Measurements from ENCODE around the gene ZKSCAN8.
A peak's percentile ranks its signal among the peaks of the same experiment; 100 is the strongest.

Gene ZKSCAN8

DNA sequence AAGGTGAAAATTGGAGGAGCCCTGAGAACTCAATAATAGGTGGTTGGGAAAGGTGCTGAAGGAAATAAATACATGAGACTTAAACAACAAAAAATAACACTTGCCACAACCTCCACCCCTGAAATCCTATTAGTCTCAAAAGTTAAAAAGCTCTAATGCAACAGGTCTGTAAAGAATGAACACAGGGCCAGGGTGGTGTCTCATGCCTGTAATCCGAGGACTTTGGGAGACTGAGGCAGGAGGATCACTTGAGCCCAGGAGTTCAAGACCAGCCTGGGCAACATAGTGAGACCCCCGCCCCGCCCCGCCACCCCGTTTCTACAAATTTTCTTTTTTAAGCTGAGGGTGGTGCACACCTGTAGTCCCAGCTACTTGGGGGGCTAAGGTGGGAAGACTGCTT, 1.1 kb upstream of the ZKSCAN8 start:
- DNase-seq = no peak

DNA sequence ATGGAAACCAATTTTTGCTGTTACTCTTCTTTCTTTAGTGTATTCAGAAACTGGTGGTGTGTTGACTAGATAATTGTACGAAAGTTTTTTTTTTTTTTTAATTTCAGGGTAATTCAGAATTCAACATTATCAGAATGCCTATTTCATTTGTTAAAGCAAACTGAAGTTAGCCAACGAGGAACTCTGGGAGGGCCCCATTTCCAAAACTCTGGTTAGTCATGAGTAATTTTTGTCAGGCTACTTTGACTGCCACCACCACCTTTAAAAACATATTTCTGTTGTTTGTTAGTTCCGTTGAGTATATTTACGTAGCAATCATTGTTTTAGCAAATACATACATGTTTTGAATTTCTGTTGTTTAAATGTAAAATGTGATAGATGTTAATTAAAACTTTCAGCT, 763 bp downstream of the ZKSCAN8 start:
- no peak for DNase-seq

DNA sequence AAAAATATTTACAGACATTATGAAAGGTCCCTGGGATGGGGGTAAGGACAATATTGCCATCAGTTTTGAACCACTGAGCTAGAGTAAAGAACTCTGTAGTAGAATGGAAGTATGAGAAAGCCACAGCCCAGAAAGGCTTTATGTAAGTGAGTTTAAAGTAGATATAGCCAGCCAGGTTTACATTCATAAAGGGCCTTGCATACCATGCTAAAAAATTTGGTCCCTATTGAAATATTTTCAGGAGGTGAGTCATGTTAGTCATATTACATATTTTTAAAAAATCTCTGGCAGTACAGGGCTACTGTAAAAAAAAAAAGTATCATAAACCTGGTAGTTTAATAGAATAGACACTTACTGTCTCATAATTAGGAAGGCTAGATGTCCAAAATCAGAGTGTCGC, 3.5 kb downstream of the ZKSCAN8 start:
- no peak for DNase-seq

DNA sequence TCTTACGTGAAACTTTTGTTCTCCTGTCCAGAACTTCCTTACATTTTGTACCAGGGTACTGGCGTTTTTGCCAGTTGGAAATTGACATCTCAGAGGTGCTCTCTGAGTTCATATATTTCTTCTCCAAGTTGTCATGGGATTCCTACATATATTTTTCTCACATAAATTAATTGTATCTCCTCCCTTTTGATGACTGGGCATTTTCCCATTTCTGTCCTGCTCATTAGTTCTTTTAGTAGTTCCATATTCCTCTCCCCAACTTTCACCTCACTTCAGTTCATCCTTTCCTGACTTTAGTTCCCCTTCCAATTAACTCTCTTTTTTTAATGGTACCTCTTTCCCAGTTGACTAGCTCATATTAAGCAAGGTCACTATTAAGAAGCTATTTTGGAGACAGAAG, 10.8 kb downstream of the ZKSCAN8 start:
- DNase-seq = no peak

DNA sequence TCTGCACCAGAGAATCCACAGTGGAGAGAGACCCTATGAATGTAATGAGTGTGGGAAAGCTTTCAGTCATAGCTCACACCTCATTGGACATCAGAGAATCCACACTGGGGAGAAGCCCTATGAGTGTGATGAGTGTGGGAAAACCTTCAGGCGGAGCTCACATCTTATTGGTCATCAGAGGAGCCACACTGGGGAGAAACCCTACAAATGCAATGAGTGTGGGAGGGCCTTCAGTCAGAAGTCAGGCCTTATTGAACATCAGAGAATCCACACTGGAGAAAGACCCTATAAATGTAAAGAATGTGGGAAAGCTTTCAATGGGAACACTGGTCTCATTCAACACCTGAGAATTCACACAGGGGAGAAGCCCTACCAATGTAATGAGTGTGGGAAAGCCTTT, 11.9 kb downstream of the ZKSCAN8 start:
- no peak for DNase-seq

DNA sequence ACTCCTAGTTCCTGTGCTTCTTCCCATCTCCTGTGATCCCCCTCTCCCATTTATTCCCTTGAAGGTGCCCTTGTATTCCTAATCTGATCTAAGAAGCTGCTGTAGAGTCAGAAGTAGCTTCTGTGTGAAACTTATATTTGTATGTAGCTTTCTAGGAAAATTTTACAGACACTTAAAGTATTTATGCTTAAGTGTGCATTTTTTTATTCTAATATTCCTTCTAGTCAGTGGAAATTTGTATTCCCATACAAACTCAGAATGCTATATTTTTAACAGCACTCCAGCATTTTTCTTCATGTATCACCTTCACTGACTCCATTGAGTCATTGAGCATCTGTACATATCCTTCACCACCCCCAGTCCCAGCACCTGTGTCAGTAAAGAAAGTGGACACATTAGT, 12.7 kb downstream of the ZKSCAN8 start:
- DNase-seq = no peak

DNA sequence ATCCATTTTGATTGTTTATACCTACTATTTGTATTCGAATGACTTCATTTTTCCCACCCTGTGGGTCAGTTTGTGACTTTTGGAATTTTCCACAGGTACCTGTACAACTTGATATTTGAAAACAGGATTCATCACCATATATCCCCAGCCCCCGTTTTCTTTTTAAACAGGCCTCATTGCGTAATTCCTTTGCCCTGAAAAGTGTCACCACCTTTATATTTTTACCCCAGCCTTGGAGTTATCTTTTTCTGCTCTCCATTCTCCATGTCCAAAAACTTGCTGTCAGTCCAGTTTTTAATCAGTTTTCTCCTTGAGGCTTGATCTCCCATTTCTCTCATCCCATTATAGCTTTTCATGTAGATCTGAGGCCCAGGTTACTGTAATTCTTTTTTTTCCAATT, 16.6 kb downstream of the ZKSCAN8 start:
- DNase-seq = no peak

DNA sequence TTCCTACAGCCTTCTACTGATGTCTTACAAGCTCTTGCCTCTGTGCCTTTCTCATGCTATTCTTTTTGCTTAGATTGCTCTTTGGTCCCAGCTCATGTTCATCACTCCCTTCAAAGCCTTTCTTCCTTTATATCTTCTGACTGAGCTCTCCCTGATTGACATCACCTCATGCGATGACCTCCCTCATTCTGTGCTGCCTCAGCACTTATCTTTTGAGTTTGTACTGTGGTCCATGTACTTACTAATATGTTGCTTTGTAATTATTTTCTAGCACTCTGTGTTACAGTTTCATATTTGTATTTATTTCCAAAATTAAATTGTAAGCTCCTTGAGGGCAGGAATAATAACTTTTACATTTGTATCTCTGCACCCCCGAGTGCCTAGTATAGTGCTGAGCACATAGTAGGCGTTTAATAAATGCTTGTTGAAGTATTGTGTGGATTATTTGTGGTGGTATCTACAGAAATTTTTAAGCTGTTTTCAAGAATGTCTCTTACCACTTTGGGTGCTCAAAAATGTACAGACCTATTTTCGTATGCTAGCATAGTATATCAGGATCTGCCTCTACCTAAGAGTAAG, 17.4 kb downstream of the ZKSCAN8 start:
- no peak for DNase-seq

DNA sequence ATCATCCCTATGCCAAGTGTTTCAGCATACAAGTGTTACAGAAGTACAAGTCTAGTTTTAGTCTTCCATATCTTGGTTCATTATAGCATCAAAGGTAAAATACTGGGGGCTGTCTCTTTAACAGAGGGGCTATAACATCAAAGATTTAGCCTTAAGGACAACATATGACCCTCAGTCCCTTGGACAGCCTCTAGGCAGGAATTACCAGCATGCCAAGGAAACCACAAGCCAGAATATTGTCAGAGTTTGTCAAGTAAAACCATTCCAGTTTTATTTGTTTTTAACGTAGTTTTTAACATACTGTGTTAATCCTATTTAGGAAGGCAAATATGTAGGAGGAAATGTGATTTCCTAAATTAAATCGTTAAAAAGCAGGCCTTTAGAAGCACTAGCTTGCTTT, 18.6 kb downstream of the ZKSCAN8 start:
- no peak for DNase-seq

DNA sequence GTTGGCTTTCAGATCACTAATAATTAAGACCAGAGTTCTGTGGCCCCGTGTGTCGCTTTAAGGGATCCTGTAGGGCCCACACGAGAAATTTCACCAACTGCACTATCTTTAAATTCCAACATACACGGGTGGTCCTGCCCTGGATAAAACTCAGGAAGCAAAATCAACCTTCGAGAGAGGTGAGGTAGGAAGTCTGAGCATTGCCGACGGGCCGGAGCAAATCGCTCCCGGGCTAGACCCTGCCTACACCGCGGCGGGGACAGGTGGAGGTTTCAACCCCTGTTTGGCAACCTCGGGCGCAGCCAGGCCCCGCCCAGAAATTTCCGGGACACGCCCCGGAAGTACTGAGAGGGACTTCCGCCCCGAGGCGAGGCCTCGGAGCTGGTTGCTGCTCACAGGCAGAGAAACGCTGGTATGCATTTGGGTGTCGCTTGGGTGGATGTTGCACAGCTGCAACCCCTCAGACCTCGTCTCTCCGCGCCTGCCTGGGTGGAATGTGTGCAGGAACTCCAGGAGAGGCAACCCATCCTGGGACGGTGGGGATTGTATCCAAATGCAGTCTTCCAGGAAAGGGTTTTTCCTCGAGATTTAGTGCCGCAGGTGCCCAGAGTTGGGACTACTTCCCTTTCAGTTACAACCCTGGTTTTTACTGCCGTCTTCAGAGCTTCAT, 19.9 kb downstream of the ZKSCAN8 start:
- DNase-seq = peak; percentile 9

DNA sequence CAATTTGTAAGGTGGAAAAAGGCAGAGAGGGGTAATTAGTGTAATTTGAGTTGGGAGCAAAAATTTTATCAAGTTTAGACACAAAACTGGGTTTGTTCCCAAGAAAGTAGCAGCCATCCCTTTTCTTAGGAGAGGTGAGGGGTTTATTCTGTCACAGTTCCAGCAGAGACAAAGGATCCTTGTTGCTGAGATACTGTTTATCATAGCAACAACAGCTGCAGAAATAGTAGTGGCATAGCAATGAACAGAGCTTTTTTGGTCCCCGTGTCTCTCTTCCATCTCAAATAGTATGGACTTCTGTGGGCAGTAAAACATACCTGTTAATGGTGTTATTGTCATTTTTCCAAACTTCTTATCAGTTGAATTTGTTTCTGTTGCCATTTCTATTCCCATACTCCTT, 23.9 kb downstream of the ZKSCAN8 start:
- no peak for DNase-seq

DNA sequence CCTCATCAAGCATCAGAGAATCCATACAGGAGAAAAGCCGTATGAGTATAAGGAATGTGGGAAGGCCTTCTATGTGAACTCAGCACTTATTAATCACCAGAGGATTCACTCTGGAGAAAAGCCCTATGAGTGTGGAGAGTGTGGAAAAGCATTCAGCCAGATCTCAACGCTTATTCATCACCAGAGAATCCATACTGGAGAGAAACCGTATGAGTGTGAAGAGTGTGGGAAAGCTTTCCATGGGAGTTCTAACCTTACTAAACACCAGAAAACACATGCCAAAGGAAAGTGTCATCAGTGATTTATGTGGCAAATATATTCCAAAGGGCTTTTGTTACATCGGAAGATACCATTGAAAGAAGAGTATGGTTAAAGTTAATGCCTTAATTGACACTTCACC, 25.4 kb downstream of the ZKSCAN8 start:
- DNase-seq = no peak

DNA sequence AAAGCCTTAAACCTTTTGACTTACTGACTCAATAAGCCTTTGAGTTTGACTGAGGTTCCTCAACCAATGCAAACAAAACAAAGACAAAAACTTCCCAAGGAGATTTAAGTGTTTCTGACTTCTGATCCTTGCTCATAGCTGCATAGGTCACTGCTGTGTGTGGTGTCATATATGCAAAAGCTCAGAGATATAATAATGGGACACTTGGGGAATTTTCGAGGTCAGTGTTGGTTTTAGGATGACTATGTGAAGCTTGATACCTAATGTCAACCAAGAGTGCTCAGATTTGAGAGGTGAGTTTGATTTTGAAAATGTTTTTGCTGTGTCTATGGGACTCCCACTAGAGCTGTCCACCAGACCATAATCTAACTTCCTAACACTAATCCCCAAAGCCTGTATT, 26.2 kb downstream of the ZKSCAN8 start:
- DNase-seq = no peak

DNA sequence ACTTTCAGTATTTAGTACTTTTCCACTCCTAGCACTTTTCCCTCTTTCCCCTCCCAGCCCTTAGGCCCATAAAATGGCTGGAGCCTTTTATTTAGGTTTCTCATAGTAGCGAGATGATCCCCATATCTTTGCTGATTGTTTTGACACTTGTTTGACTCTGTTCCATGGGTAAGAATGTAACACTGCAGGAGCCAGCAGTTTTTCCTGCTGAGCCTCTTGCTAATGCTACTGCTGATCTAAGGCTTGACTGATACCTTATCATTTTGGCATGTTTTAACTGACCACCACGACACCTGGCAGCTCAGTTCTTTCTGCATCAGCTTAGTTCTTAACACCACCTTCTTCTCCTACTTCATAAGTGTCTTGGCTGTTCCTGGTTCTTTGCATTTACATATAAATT, 29.6 kb downstream of the ZKSCAN8 start:
- no peak for DNase-seq

DNA sequence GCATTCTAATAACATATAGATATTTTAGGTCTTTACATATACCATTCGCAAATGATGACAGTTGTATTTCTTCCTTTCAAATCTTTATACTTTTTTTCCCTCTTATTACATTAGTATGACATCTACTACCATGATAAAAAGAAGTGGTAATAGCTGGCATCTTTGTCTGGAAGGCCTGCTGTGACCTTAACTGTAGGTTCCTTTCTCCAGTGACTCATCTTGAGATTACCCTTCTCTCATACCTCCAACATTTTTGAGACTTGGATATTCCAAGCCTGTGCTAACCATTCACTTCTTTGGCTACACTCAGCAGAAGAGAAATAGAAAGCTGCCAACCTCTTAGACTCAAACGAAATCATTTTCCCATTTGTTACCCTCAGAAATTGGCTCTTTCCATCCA, 30.3 kb downstream of the ZKSCAN8 start:
- no peak for DNase-seq

DNA sequence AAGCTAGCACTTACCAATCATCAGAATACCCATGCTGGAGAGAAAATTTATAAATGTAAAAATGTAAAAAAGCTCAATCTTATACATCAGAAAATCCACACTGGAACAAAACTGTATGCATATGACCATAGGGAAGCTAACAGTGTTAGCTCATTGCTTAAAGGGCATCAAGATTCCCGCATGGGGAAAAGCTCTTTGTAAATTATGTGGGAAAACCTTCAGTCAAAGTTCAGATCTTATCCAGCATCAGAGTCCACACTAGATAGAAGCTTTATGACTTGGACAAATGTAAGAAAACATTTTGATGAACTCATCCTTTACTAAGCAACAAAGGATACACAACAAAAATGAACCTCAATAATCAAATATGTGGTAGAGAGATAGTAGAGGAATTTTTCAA, 34.7 kb downstream of the ZKSCAN8 start:
- DNase-seq = no peak

DNA sequence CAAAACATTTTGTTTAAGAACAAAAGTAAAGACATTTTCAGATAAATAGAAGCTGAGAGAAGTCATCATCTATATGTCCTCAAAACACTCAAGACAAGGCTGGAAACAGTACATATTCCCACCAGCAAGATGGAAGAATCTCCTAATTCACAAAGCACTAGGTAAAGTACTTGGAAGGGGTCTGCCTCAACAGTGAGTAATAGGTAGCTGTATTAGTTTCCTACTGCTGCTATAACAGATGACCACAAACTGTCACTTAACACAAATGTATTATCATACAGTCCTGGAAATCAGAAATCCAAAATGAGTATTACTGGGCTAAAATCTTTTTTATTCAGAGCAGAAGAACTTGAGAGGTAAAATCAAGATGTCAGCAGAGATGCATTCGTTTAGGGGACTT, 40.6 kb downstream of the ZKSCAN8 start:
- no peak for DNase-seq

DNA sequence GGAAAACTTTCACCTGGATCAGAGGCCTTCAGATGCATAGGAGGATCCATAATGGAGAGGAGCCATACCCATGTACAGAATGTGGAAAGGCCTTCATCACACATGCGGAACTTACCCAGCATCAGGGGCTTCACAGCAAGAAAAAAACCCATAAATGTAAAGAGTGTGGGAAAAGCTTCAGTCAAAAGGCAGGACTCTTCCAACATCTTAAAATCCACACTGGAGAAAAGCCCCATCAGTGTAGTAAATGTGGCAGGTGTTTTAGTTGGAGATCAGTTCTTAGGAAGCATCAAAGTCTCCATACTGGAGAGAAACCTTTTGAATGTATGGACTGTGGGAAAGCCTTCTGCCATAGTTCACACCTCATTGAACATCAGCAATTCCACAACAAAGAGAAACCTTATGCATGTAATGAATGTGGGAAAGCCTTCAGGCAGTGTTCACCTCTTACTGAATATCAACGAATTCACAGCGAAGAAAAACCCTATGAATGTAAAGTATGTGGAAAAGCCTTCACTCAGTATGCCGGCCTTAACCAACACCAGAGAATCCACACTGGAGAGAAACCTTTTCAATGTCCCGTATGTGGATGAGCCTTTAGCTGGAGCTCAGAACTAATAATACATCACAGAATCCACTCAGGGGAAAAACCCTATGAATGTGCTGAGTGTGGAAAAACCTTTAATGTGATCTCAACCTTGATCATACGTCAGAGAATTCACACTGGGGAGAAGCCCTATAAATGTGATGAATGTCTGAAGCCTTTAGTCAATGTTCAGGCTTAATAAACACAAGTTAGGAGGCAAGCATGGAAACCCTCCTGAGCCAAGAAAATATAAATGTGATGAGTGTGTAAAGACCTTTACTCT, 46.7 kb downstream of the ZKSCAN8 start:
- DNase-seq = no peak

DNA sequence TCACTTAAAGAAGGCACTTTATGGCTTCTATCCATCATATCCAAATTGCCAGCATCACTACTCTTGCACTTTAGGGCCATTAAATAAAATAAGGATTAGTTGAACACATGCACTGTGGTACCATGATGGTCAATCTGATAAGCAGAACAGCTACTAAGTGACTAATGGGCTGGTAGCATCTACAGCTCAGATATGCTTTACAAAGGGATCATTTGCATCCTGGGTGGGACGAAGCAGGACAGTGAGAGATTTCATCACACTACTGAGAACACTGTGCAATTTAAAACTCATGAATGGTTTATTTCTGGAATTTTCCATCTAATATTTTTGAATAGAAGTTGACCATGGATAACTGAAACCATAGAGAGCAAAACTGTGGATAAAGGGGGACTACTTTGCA, 58.3 kb downstream of the ZKSCAN8 start:
- DNase-seq = no peak

DNA sequence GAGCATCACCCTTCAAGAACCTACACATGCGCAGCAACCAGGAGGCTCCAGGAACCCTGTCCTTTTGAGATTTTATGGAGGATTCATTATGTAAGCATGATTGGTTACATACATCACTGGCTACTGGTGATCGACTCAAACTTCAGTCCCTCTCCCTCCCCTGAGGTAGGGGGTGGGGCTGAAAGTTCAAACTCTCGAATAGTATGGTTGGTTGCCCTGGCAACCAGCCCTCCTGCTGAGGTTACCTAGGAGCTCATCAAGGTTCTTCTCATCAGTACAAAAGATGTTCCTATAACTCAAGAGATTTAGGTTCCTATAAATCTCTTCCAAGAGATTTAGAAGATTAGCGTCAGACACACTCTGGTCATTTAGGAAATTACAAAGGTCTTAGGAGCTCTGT, 61.5 kb downstream of the ZKSCAN8 start:
- no peak for DNase-seq

DNA sequence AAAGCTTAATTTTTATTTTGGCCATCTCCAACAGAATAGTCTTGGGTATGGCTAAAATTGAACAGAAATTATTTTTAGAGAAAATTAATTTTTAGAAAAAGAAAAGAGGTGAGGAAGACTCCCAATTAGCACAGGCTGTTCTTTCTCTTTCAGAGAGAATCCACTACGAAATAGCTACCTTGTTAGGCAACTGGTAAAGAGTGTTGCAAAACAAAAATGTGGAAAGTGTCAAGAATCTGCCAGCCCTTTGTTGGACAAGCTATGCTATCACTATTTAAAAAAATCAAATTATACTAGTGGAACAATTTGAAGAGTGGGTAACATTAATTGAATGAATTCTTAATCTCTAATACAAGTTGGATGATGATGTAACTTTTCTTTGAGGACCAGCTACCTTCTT, 64.2 kb downstream of the ZKSCAN8 start:
- DNase-seq = no peak

DNA sequence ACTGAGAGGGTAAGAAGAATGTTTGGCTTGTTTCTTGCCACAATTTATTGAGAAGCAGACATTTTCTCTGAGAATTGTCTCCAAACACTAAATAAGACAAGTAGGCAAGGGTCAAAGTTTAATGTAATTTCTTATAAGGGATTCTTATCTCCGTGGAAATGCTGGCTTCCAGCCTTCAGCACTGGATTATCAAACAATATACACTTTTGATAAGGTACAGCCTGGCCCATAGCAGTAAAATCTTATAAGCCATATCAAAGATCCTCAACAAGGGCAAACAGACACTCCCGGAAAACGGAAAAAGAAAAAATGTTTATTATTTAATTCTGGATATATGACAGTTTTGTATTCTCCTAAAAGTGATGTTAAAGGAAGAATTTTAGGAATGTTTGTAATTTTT, 64.8 kb downstream of the ZKSCAN8 start:
- no peak for DNase-seq

DNA sequence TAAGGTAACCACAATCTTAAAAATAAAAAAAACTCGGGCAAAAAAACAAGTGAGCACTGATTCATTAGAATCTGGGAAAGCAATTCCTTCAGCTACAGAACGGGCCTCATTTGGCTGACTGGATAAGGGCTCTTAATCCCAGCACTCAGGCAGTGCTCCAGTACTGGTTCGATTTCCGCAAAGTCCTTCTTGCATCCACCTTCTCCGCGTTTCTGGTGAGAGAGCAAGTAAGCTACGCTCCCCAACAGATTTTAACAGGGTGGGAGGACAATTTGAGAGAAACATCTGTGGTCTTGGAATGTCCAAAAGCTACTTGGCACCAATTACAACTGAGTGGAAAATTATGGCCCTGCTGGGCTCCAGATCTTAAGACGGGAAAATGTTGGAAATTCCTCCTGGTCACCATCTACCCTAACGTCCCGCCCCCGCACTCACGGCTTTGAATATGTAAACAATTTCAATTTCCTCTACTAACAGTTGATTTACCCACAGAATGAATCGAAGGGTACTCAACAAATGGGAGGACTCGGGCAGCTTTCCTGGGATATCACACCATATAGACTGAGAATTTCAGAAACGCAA, 65.3 kb downstream of the ZKSCAN8 start:
- no peak for DNase-seq

DNA sequence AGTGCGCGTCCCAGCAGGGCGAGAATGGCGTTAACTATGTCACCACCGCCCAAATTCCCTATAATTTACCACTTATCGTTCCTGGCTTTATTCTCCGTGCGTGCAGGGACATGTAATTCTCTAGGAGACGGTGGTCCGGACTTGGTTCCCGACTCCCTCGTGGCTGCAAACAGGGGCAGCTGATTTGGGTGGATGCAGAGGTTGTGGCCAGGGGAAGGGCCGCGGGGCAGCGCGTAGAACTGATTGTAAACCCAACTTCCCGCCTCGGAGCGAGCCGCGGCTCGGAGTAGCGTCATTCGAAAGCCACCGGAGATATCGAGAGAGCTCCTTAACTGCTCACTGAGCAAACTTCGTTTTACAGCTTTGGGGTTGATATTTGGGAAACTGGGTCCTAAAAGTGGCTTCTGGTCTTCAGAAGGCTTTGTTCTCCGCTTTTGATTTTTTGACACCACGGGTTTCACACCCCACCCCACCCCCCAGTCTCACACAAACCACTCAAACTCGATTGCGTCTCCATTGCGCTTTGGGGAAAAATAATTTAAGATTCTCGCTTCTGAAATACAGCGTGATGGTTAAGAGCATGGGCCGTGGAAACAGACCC, 65.9 kb downstream of the ZKSCAN8 start:
- DNase-seq = no peak

Data from NCI-H2081 treated with DMSO at 0.1 percent for 48 hours (cell line).